ENCODE data around the gene CFAP97D1.

Gene CFAP97D1

GRCh38 chr17:43756201-43756600, 24.0 kb upstream of the CFAP97D1 start:
- TF ChIP-seq, protein P1, sequence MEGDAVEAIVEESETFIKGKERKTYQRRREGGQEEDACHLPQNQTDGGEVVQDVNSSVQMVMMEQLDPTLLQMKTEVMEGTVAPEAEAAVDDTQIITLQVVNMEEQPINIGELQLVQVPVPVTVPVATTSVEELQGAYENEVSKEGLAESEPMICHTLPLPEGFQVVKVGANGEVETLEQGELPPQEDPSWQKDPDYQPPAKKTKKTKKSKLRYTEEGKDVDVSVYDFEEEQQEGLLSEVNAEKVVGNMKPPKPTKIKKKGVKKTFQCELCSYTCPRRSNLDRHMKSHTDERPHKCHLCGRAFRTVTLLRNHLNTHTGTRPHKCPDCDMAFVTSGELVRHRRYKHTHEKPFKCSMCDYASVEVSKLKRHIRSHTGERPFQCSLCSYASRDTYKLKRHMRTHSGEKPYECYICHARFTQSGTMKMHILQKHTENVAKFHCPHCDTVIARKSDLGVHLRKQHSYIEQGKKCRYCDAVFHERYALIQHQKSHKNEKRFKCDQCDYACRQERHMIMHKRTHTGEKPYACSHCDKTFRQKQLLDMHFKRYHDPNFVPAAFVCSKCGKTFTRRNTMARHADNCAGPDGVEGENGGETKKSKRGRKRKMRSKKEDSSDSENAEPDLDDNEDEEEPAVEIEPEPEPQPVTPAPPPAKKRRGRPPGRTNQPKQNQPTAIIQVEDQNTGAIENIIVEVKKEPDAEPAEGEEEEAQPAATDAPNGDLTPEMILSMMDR (IDR thresholded peaks at IDR 0.05; ENCODE audit: control insufficient read depth, extremely low read depth, insufficient read depth) = no peak
- DNase-seq (ENCODE audit: low read depth) = no peak
- no peak overlapping the region for H3K4me3 ChIP-seq (ENCODE audit: low read depth, low read length)

DNA sequence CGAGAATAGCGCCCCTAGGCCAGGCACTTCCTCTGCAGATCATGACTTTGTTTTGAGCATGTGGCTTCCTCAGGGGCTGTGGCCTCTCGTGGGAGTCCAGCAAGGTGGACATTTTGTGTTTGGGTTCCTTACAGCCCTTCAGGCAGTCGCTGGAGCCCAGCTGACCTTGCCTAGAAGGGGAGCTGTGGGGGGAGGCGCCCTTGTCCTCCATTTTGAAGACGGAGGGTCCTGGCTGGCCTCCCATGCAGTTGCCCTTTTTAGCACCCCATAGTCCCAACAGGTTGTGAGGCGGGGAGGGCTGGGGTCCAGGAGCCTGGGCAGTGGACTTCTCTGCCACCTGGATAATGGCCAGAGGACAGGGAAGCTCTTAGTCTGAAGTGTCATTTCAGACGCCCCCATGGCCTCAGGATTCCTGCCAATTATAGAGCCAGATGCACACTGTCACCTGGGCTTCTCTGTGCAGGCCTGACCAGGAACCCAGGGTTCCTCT, 23.0 kb upstream of the CFAP97D1 start:
- TF ChIP-seq, protein P1 (IDR thresholded peaks at IDR 0.05; ENCODE audit: control insufficient read depth, extremely low read depth, insufficient read depth) = no peak
- no peak for DNase-seq (ENCODE audit: low read depth)
- H3K4me3 ChIP-seq (ENCODE audit: low read depth, low read length) = no peak overlapping the region

GRCh38 chr17:43758086-43758485, 22.1 kb upstream of the CFAP97D1 start:
- H3K4me3 ChIP-seq (ENCODE audit: low read depth, low read length) = no peak overlapping the region
- DNase-seq (ENCODE audit: low read depth) = no peak
- TF ChIP-seq, protein P1 (IDR thresholded peaks at IDR 0.05; ENCODE audit: control insufficient read depth, extremely low read depth, insufficient read depth) = no peak

- no peak for DNase-seq (ENCODE audit: low read depth)
- H3K4me3 ChIP-seq (ENCODE audit: low read depth, low read length) = no peak within 1 kb of the TSS
Observed at GRCh38 chr17:43758497-43759174, 21.6 kb upstream of the CFAP97D1 start, which contains the start of gene SOST. Gene SOST, minus strand, starts transcription at chr17:43758791. Its CDS starts 50 bp downstream, at chr17:43758741.

GRCh38 chr17:43759836-43760235, 20.4 kb upstream of the CFAP97D1 start:
- DNase-seq (ENCODE audit: low read depth) = no peak
- H3K4me3 ChIP-seq (ENCODE audit: low read depth, low read length) = no peak overlapping the region

More at GRCh38 chr17:43758497-43759174, 21.6 kb upstream of the CFAP97D1 start, which contains the start of gene SOST:
- TF ChIP-seq, protein P1 (IDR thresholded peaks at IDR 0.05; ENCODE audit: control insufficient read depth, extremely low read depth, insufficient read depth) = no peak

DNA sequence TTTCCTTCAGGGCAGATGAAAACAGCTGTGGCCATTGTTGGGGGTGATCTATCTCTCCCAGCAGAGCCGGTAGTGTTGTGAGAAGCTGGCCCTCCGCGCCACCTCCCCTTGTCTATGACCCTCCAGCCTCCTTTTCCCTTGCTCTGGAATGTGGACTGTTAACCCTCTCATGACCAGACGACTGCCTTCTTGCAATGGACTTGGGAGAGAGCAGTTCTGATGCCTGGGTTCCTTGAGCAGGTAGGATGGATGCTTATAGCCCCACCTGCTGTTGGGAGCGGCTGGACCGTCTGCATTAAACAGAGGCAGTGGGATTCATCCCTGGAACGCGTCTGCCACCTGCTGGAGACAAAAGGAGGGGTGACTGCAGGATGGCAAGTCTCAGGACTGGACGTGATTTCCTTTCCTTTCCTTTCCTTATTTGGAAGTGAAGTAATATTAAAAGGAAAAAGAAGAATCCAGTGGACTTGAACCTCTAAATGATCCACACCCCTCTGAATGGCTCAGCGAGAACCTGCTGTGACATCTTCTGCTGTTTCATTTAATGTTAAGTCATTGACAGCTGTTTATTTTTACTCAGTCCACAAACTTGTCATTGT, 19.9 kb upstream of the CFAP97D1 start:
- H3K4me3 ChIP-seq (ENCODE audit: low read depth, low read length) = no peak overlapping the region
- DNase-seq (ENCODE audit: low read depth) = peak; percentile 86
- TF ChIP-seq, protein P1 (IDR thresholded peaks at IDR 0.05; ENCODE audit: control insufficient read depth, extremely low read depth, insufficient read depth) = peak; percentile 100

More at GRCh38 chr17:43759836-43760235, 20.4 kb upstream of the CFAP97D1 start:
- TF ChIP-seq, protein P1 (IDR thresholded peaks at IDR 0.05; ENCODE audit: control insufficient read depth, extremely low read depth, insufficient read depth) = no peak

All from LNCaP clone FGC (cell line).